KG1 (cell line): ENCODE measurements around the gene ZNF77.
"Not testable (repeated sequence)": the region's sequence is repeated elsewhere in the genome, so short reads cannot be mapped to it uniquely, and the experiment has no call there.

ENCODE experiments used
- DNase-seq: peaks from one replicate; lab custom pipeline; 2025; lab: John Stamatoyannopoulos, UW

Gene ZNF77

GRCh38 chr19:2917275-2918184 lies 27.2 kb downstream of the ZNF77 start:
- no peak for DNase-seq

GRCh38 chr19:2912306-2912705 lies 32.5 kb downstream of the ZNF77 start:
- DNase-seq, result no peak

GRCh38 chr19:2906631-2907195 lies 38.1 kb downstream of the ZNF77 start:
- DNase-seq, result no peak

- no peak for DNase-seq
Measured at GRCh38 chr19:2905918-2906519, 38.8 kb downstream of the ZNF77 start.

GRCh38 chr19:2903326-2903725 lies 41.4 kb downstream of the ZNF77 start:
- not testable (repeated sequence) for DNase-seq

- DNase-seq, result no peak
Measured at GRCh38 chr19:2902590-2903218, 42.1 kb downstream of the ZNF77 start.

- DNase-seq, result peak; percentile 94
Measured at GRCh38 chr19:2900296-2901252, 44.2 kb downstream of the ZNF77 start, which contains the start of gene ZNF57. Gene ZNF57, plus strand, starts transcription at chr19:2900928. Its CDS starts 118 bp downstream, at chr19:2901046.

GRCh38 chr19:2896694-2897093 lies 48.1 kb downstream of the ZNF77 start:
- no peak for DNase-seq

- DNase-seq, result not testable (repeated sequence)
Measured at GRCh38 chr19:2890531-2890930, 54.2 kb downstream of the ZNF77 start.

- no peak for DNase-seq
Measured at GRCh38 chr19:2888731-2889224, 56.0 kb downstream of the ZNF77 start.

- peak; percentile 62 for DNase-seq
Measured at GRCh38 chr19:2887391-2887914, 57.3 kb downstream of the ZNF77 start.

GRCh38 chr19:2885736-2886135 lies 59.0 kb downstream of the ZNF77 start:
- no peak for DNase-seq

- no peak for DNase-seq
Measured at GRCh38 chr19:2883686-2884439, 60.9 kb downstream of the ZNF77 start.
